GM15510 (cell line): Measurements from ENCODE around the gene GPRIN1.

Experiments
- POLR2A ChIP-seq: IDR thresholded peaks from 3 replicates; pipeline ENCODE4 v1.6.1; 2011; ENCODE audit warnings: borderline replicate concordance; ENCODE audit not compliant: insufficient read length; ENCODE audit errors: extremely low read depth

Gene GPRIN1

DNA sequence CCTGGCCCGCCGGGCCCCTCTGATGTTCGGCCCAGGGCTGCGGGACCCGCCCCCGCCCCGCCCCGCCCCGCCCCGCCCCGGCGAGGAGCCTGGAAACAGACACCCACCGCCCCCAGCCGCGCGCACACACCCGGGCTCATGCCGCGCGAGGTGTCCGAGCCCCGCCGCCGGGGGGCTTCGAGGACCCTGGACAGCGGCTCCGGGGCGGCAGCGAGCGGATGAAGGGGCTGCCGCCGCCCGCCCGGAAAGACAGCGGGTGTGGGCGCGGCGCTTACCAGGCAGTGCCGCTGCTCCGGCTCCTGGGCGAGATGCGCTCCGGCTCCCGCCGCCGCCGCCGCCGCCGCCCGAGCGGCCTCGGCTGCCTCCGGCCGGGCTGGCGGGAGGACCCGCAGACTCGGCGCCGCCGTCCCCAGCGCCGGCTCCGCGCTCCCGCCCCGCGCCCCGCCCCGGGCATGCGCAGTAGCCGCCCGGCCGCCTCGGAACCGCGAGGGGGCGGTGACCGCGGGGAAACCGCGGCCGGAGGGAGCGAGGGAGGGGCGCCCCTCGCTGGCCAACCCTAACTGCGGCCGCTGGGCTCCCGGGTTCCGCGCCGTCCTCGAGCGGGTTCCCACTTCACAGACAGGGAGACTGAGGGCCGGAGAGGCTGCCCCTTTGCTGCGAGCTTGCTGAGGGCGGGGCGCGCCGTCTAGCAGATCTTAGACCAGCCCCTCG lies at the start of gene GPRIN1:
GPRIN1 (minus strand) TSS at position 433 of the 711 bp plus-strand sequence. CDS start 10,322 bp downstream, outside the sequence.
- peak; percentile 37 for TF ChIP-seq POLR2A

DNA sequence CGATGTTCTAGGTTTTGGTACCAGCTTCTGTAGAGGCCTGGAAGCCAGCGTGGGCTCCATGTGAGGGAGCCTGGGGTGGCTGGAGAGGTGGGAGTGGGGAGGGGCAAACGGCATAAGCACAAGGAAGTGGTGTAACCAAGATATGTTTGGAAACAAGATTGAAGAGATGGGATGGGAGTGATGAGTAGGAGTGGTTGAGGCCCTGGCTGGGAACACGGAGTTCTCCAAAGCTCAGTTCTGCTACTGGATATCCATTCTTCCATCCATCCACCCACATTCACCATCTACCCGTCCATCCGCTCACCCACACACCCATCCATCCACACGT lies 49.5 kb upstream of the GPRIN1 start:
- no peak for TF ChIP-seq POLR2A

DNA sequence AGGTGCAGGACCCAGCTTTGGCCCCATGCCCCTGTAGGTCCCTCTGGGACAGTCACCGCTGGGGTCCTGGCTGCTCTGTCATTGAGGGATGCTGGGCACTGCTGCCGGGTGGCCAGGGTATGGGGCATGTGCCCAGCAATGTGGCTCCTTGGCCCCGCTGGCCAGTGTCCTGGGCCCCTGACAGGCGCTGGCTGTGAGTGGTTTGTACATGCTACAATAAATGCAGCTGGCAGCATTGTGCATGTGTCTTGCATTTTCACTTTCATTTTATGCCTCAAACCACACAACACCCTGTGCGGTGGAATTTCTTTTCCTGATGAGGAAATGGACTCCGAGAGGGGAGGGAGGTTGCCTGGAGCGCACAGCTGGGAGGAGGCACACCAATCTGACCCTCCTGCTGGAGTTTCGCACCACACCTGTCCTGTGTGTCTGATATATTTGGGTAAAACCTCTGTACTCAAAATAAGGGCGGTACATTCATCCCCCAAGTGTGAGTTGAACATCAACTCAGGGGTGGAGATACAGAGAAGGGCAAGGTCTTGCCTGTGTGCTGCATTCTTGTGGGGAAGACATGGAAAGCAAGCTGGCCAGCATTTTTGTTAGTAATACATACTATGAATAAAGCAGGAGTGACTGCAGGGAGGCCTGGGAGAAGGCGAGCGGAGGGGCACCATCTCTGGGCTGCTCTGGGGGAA lies 49.0 kb upstream of the GPRIN1 start:
- TF ChIP-seq POLR2A = no peak

DNA sequence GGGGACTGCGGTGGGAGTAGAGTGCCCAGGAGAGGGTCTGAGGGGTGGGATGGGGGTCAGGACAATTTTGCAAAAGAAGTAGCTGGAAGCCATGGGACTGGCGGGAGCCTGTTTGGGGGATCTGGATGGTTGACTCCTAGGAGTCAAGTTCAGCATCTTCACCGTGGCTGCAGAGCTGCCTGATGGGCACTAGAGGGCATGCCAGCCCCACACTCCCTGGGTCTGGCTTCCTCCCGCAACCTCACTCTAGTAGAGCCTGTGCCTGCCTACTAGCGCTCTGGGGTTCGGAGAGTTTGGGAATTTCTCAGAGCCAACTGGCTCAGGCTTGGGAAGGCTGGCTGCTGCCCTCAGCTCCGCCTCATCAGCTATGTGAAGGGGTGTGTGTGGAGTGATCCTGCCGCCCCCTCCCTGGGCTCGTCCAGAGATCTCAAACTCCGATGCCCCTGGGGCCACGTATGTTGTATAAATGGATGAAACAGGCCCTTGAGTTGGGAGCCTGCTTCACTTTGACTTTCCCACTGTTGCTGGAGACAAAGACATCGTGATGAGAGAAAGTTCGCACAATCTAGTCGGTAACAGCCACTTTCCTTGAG lies 48.1 kb upstream of the GPRIN1 start:
- TF ChIP-seq POLR2A = no peak

DNA sequence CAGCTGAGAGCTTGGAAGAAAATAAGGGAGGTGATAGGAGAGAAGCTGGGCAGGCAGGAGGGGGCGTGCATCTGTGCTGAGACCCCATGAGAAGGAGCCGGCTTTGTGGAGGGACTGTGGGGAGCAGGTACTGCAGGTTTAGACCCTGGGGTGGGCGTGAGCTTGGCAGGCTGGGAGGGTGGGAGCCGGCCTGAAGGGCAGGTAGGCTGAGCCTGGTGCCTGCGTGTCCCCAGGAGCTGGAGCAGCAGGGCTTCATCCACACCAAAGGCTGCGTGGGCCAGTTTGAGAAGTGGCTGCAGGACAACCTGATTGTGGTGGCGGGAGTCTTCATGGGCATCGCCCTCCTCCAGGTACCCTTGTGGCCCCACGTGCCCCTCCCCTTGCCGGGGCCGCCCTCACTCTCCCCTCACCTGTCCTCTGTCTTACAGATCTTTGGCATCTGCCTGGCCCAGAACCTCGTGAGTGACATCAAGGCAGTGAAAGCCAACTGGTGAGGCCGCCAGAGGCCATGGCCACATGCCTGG lies 46.6 kb upstream of the GPRIN1 start:
- no peak for TF ChIP-seq POLR2A

DNA sequence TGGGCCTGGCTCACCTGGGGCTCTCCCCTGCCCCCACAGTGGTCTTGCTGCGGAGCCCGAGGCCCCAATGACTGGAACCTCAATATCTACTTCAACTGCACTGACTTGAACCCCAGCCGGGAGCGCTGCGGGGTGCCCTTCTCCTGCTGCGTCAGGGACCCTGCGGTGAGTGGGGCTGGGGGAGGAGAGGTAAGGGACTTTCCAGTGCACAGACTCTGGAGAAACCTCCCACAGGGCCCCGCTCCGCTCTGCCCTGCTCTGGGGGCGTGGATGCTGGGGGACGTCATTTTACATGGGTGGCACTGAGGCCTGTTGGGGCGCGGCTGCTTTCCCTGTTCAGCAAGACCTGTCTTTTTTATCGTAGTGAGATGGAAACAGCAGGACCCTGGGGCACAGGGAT lies 44.9 kb upstream of the GPRIN1 start:
- no peak for TF ChIP-seq POLR2A

DNA sequence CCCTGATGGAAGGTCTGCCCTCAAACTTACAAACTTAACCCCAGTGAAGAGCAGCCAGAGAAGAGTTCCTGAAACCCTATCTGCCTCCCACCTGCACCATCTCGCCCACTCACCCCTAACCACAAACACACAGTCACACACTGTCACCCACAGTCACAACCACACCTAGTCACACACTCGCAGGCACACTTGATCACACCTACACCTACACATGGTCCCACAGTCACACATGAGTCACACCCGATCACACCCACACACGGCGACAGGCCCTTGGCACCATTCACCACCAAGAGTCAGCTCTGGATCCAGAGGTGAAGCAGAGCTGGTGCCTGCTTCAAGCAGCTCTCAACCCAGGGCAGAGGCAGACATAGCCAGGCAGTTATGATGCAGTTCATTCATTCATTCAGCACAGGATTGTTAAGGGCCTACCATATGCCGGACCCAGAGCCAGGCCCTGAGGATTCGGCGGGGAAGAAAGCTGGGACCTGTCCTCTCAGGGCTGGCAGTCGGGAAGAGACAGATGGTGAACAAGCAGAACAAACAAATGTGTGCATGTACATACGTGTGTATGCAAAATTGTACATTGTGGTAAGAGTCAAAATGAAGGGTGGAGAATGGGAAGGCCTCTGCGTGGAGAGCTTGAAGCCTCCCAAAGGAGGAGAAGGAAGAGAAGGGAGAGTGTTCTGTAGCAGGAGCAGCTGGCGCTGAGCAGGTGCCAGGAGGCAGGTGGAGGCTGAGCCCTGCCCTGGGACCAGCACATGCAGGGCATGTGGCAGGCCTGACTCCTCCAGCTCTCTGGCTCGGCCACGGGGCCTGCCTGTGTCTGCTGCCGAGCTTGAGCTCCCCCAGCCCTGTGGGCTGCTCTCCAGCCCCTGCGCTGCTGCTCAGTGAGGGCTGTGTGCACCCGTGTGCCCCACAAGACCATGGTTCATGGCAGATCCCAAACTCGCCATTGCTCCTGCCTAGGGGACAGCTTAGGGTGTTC lies 43.7 kb upstream of the GPRIN1 start:
- no peak for TF ChIP-seq POLR2A

DNA sequence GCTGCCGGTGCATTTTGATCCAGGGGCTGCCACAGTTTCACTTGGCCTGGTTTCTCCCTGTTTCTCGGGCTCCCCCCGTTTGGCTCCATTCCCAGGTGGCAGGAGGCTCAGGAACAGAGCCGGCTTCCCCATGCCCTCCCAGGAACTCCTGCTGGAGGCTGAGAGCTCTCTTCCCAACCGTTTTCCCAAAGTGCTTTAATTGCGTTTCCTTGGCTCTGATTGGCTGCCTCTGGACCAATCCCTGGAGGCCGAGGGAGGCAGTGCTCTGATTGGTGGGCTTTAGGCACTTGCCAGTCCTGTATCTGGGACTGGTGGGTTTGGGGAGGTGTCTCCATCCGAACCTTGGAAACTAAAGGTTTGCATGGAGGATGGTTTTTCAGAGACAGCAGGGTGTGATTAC lies 42.2 kb upstream of the GPRIN1 start:
- TF ChIP-seq POLR2A = no peak

DNA sequence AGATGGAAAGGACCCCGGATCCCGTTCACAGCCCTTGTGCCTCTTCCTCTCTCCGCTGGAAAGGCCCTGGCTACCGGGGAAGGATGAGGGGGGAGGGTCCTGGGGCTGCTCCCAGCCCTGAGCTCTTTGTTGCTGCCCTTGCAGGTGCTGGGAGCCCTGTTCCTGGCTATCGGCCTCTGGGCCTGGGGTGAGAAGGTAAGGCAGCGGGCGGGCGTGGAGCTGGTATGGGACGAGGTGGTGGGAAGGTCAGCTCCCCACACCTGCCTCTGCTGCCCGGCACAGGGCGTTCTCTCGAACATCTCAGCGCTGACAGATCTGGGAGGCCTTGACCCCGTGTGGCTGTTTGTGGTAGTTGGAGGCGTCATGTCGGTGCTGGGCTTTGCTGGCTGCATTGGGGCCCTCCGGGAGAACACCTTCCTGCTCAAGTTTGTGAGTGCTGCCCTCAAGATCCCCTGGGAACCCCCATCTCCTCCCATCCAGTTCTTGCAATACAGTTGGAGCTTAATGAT lies 41.6 kb upstream of the GPRIN1 start:
- TF ChIP-seq POLR2A = no peak

DNA sequence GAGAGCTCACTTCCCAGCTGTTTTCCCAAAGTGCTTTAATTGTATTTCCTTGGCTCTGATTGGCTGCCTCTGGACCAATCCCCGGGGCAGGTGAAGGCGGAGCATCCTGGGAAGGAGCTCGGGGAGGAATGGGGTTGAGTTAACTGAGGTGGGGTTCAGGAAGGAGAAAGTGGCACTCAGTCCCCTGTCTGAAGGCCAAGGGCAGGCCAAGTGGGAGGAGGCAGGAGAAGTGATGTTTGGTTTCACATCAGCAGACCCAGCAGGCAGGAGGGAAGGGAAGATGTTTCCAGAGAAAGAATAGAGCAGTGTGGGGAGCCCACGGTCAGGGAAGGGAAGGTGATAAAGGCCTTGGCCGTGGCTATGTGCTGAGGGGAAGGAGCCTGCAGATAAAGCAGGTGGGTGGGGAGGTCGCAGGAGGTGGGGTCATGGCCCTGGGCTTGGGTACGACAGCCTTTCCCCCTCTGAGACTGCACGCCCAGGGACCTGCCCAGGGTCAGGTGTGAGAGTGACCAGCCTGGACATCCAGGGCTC lies 40.5 kb upstream of the GPRIN1 start:
- TF ChIP-seq POLR2A = no peak

DNA sequence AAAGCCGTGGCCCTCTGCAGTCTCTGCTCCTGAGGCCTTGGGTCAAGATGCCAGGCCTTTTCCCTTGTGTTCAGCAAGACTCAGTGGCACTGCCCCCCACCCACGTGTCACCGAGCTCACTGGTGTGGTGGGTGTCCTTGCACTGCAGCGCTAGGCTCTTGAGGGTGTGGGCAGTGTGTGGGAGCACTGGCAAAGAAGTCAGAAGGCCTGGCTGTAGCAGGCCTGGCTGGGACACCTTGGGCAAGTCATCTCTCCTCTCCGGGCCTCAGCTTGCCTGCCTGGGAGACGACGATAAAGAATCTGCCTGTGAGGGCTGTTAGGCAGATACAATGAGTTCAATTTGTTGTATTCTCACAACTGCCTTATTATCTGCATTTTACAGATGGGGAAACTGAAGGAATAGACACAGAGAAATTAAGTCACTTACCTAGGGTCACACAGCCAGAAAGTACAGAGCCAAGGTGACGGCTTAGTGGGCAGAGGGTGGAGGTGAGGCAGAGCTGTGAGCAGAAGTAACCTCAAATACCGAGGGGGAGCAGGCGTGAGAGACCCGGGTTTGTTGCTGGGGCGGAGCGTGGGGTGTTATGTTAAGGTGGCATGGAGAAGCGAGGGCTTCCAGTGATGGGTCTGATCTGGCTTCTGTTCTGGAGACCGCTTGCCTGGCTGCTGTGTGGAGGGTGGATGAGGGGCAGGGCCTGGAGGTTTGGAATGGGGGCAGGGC lies 38.7 kb upstream of the GPRIN1 start:
- no peak for TF ChIP-seq POLR2A

DNA sequence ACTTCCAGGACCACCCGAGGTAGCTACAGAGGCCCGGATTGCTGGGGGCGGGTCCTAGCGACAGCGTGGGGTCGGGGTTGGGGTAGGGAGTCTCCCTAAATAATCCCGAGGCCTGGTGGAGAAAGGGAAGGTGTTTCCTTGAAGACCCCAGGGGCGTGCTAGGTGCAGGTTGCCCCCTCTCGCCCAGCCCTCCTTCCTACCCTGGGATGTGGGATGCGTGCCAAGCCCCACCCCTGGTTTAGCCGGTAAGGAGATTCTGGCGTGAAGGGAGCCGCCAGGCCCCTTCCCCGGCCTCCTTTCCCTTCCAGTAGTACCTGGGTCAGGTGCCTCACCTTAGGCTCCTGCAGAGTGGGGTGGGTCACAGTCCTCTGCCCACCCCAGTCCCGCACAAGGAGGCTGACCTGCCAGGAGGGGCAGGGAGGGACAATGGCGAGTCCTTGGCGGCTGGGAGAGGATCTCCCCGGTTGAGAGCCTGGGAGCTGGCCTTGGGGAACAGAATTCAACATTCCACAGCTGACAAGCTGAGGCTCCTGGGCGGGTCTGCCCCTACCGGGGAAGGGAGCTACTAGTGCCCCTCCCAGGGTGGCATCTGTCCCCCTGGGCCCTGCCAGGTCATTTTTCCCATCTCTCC lies 38.0 kb upstream of the GPRIN1 start:
- no peak for TF ChIP-seq POLR2A
